AG04449 (cell line): ENCODE results near the gene H2BW2.
"Not testable (repeated sequence)": the region's sequence is repeated elsewhere in the genome, so short reads cannot be mapped to it uniquely, and the experiment has no call there.

Source experiments
- CTCF ChIA-PET: fragments of 350-600 bp; formaldehyde crosslinking; extraction: SDS; loops from one replicate; lab custom pipeline; 2021; ENCODE audit warnings: antibody characterized with exemption; lab: Yijun Ruan, JAX
- POLR2A ChIA-PET: fragments of 400-600, 350-600 bp; formaldehyde crosslinking; extraction: SDS; loops from one replicate; lab custom pipeline; 2020; ENCODE audit warnings: antibody characterized with exemption, inconsistent platforms; lab: Yijun Ruan, JAX
- DNase-seq: peaks from one replicate; pipeline ENCODE4 v3.0.0-alpha.2; 2010; ENCODE audit warnings: low read depth, low spot score
- H3K4me3 ChIP-seq: 2 replicates; pipeline ENCODE4 v1.5.1; 2011; ENCODE audit warnings: low read depth, mild to moderate bottlenecking, control low read depth, low read length
- TF ChIP-seq, protein P1 (sequence below): IDR thresholded peaks from one replicate; pipeline ENCODE4 v1.5.1; 2011; ENCODE audit warnings: mild to moderate bottlenecking, moderate library complexity, low read length, control low read depth, inconsistent platforms; ENCODE audit not compliant: insufficient read depth; ENCODE audit errors: missing control alignments

Gene H2BW2

DNA sequence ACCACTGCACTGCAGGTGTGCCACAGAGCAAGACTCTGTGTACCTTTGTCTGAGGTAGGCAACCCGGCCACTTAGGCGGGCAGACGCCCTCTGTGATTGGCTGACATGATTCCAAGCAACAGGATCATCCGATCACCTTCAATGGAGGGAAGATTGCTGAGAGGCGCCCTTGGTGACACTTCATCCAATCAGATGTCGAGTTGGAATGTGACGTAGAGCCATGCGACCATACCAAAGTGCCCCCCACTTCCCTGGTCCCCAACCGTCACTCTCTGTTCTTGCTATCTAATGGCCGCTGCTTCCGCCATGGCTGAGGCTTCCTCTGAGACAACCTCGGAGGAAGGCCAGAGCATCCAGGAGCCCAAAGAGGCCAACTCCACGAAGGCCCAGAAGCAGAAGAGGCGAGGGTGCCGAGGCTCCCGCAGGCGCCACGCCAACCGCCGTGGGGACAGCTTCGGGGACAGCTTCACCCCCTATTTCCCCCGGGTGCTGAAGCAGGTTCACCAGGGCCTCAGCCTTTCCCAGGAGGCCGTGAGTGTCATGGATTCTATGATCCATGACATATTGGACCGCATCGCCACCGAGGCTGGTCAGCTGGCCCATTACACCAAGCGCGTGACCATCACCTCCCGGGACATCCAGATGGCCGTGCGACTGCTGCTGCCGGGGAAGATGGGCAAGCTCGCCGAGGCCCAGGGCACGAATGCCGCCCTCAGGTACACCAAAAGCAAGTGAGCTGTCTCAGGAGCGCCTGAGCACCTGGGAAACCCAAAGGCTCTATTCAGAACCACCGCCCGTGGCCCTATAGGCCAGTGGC, at the start of gene H2BW2:
H2BW2 (plus strand) TSS at position 268 of the 817 bp plus-strand sequence; CDS start at position 307, 39 bp downstream.
- no peak for DNase-seq
- POLR2A ChIA-PET = no interaction called here
- TF ChIP-seq, protein P1, sequence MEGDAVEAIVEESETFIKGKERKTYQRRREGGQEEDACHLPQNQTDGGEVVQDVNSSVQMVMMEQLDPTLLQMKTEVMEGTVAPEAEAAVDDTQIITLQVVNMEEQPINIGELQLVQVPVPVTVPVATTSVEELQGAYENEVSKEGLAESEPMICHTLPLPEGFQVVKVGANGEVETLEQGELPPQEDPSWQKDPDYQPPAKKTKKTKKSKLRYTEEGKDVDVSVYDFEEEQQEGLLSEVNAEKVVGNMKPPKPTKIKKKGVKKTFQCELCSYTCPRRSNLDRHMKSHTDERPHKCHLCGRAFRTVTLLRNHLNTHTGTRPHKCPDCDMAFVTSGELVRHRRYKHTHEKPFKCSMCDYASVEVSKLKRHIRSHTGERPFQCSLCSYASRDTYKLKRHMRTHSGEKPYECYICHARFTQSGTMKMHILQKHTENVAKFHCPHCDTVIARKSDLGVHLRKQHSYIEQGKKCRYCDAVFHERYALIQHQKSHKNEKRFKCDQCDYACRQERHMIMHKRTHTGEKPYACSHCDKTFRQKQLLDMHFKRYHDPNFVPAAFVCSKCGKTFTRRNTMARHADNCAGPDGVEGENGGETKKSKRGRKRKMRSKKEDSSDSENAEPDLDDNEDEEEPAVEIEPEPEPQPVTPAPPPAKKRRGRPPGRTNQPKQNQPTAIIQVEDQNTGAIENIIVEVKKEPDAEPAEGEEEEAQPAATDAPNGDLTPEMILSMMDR = no peak
- H3K4me3 ChIP-seq = no peak within 1 kb of the TSS
- CTCF ChIA-PET = no interaction called here

DNA sequence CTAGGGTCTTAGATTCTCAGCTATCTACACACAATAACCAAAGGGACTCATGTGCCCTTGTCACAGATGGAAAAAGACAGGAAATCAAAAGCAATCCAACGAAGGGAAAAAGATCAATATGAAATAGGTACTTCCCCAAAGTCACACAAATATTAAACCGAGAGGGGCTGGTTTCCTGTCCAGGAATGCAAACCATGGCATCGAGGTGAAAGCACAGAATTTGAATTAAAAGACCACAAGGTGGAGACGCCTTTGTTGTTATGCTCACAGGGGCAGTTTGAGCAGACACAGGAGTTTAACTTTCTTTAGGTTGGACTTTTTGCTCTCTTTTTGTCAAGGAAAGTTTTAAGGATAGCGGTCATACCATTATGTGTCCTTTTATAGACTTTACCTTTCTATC, 40.5 kb upstream of the H2BW2 start:
- no peak overlapping the region for H3K4me3 ChIP-seq
- CTCF ChIA-PET = no interaction called here
- no peak for DNase-seq
- TF ChIP-seq, protein P1 = no peak
- POLR2A ChIA-PET = no interaction called here

DNA sequence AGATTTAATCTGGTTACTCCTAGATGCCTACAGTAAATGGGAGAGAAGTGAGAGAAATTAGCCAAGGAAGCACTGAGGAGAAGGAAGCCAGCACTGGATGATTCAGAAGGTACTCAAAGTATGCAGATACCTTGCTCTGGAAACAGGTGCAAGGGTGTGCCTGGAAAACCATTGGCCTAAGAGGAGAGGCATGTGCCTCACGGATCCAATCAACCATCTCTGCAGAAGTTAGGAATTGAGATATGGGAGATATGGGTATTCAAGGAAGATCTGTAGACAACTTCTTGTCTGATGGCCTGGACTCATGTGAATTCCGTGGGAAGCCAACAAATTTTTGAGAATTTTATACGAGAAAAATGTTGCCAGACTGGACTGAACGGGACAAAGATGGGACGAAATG, 30.9 kb upstream of the H2BW2 start:
- ChIA-PET CTCF (no interaction called here), POLR2A (no interaction called here)
- DNase-seq = no peak
- H3K4me3 ChIP-seq = no peak overlapping the region
- TF ChIP-seq, protein P1 = no peak

DNA sequence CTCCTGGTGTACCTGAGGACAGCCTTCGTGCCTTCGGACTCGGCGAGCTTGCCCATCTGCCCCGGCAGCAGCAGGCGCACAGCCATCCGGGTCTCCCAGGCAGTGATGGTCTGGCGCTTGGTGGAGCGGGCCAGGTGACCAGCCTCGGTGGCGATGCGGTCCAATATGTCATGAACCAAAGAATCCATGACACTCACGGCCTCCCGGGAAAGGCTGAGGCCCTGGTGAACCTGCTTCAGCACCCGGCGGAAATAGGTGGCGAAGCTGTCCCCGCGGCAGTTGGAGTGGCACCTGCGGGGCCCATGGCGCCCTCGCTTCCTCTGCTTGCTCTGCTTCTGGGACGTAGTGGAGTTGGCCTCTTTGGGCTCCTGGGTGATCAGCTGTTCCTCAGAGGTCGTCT, 26.6 kb upstream of the H2BW2 start:
- DNase-seq = no peak
- no peak overlapping the region for H3K4me3 ChIP-seq
- CTCF ChIA-PET = no interaction called here
- POLR2A ChIA-PET = no interaction called here
- TF ChIP-seq, protein P1 = no peak

DNA sequence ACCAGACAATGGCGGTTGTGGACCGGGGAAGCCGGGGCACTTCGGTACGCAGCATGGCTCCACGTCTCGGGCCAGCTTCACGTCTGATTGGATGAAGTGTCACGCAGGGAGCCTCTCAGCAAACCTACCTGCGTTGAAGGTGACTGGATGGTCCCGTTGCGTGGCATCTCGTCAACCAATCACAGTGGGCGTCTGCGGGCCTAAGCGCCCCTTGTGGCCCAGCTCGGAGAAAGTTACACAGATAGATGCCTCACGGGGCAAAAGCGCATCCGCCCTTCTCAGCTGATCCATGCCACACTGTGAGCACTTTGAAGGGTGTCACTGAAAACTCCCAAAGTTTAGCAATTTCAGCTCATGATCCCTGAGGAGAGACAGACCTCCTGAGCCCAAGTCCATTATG, 26.1 kb upstream of the H2BW2 start, which contains the start of gene H2BW1:
H2BW1 (minus strand) TSS at position 103 of the 400 bp plus-strand sequence. CDS start 132 bp downstream, outside the sequence.
- POLR2A ChIA-PET = no interaction called here
- DNase-seq = no peak

DNA sequence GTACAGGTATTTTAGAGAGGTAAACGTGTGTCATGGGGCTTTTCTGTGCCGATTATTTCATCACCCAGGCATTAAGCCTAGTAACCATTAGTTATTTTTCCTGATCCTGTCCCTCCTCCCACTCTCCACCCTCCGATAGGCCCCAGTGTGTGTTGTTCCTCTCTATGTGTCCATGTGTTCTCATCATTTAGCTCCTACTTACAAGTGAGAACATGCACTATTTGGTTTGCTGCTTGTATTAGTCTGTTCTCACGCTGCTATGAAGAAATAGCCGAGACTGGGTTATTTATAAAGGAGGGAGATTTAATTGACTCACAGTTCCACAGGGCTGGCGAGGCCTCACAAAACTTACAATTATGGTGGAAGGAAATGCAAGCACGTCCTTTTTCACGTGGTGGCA, 24.2 kb upstream of the H2BW2 start:
- H3K4me3 ChIP-seq, CTCF ChIA-PET, POLR2A ChIA-PET, DNase-seq: not testable (repeated sequence)

More for the DNA sequence above, 26.1 kb upstream of the H2BW2 start, which contains the start of gene H2BW1:
- TF ChIP-seq, protein P1 = no peak
- no peak within 1 kb of the TSS for H3K4me3 ChIP-seq
- CTCF ChIA-PET = no interaction called here
